Measurements from ENCODE around the gene DHRS9.

DNA sequence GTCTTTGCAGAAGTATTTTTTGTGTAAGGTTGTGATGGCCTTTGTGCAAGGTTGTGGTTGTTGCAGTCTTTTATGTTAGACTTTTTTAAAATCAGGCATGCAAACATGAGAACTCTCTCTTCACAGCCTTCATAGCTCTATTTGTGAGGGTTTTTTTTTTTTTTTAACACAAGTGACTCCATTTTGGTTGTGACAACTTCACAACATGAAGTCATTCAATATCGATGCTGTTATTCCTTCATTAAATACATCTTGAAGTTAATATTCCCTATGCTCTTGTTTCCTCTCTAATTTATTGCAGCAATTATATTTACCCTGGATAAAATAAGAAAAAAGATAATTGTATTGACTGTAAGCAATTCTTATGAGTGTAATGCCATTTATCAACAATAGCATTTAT is 35.5 kb downstream of the DHRS9 start:
- TF ChIP-seq ZNF8 (CRISPR knock-in tag; IDR thresholded peaks at IDR 0.05) (no peak), SNAI2 (CRISPR knock-in tag; IDR thresholded peaks at IDR 0.05) (no peak), OSR1 (CRISPR knock-in tag; IDR thresholded peaks at IDR 0.05) (no peak), ARNTL (CRISPR knock-in tag; IDR thresholded peaks at IDR 0.05; ENCODE audit: borderline replicate concordance, low read depth) (no peak), CSDC2 (CRISPR knock-in tag; IDR thresholded peaks at IDR 0.05) (no peak)

Measured in SK-N-SH treated with all-trans-retinoic acid at 6 μM for 48 hours (cell line).